Right ventricle myocardium inferior (tissue), 1 donor: Measurements from ENCODE around the gene LIPE. TPM values are rescaled to one million over a fixed set of nuclear protein-coding genes. Genes with fewer than 3 reads are reported as not detected.

ENCODE experiments used
- ATAC-seq: fragments of 200-7000 bp; cut with Tn5 transposase; one replicate; pipeline ENCODE4 v1.9.1; 2020; ENCODE audit warnings: mild to moderate bottlenecking, moderate library complexity
- DNase-seq: peaks from one replicate; pipeline ENCODE4 v3.0.0; 2021; ENCODE audit errors: missing footprints
- intact Hi-C: fragments of 100-400 bp; cut with DNase I; formaldehyde crosslinking; loops from one replicate; pipeline ENCODE4 v1.11.0; 2022
- total RNA-seq: library from RNA; stranded (reverse); fragmentation: NEBNext Ultra II Directional; extraction: Animal tissue kit (Norgen Biotek cat#: 25700); gene quantifications from one replicate; pipeline ENCODE4 v1.2.1, GENCODE V29; 2021
- donor health status: DM: no; HTN: yes; CAD: no; lungs with severe emphysema.

Gene LIPE
- total RNA-seq, 1 donor from 2014 or later, result 67.7 TPM

DNA sequence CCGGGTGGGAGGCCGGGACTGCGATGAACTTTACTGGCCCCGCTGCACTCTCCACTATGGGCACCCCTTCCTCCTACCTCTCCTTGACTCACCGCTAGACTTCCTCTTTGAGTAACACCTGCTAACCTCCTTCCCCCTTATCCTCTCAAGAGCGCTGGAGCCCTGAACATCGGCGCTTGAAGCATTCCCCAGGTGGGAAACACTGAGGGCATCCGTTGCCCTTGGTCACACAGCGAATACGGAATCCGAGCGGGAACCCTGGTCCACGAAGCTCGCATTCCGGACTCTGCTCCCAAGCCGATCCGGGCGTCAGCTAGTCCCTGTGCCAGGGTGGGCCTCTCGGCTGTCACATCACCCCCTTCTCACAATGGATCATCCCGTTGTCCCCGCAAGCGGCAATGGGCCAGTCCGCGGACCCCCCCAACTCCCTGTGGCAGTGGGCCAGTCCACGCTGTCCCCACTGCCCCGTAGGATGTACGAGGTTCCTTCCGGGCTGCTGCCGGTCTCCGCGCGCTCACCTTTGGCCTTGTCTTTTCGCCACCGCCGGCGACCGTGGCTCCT, 4.2 kb downstream of the LIPE start:
- DNase-seq (peak; percentile 76), ATAC-seq (peak; percentile 12)
- intact Hi-C loops, result loop anchor here (5.0 kb wide), 1 partner anchor 171 kb away; no protein-coding TSS in a partner anchor

DNA sequence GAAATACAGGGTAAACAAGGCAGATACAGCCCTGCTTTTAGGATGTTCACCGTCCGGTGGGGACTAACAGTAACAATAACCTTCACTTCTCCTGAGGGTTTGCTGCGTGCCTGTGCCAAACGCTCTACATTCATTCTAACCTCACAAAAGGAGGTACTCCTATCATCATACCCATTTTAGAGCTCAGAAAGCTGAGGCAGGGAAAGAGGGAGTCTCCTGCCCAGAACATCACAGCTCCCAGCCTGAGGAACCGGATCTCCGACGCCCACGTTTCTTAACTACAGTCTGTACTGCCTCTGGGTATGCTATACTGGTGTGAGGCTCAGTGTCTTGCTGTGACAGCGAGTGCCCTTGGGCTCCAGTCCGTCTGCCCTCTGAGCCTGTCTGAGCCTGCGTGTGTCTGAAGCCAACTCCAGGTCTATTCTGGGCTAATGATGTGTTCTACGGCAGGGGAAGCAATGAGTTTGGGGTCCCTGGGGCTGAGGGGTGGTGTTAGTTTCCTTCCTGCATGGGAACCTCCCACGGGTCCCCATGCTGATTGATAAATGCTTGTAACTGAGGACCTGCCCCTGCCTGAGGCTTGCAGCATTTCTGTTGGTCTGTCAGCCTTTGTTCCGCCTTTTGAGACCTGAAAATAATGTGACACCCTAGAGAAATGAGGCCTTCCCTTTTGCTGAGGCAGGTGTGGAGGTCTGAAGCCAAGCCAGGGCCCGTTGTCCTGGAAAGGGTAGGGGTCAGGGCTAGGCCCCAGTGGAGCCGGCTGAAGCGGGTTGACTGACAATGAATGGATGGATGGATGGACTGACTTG, 4.9 kb downstream of the LIPE start:
- intact Hi-C loops, result loop anchor here (5.0 kb wide), 1 partner anchor 170 kb away; no protein-coding TSS in a partner anchor
- ATAC-seq (peak; percentile 61), DNase-seq (no peak)

- no peak for DNase-seq
- intact Hi-C loops, result loop anchor here (5.0 kb wide), 1 partner anchor 169 kb away; no protein-coding TSS in a partner anchor
- peak; percentile 14 for ATAC-seq
These were observed 5.6 kb downstream of the LIPE start for GRCh38 chr19:42421591-42422031.

DNA sequence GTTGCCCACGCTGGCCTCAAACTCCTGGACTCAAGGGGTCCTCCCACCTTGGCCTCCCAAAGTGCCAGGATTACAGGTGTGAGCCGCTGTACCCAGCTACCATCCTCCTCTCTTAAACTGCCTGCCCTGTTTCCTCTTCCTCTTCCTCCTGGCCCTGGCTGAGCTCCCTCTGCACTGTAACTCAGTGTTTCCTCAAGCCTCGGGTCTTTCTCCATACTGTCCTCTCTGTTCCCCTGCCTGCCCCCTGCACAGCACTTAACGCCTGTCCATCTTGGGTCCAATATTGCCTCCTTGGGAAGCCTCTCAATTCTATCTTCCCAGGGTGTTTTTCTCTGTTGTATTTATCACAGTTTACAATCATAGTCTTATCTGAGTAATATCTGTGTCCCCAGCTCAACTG, 6.1 kb downstream of the LIPE start:
- ATAC-seq (no peak), DNase-seq (no peak)
- intact Hi-C loops, result loop anchor here (5.0 kb wide), 1 partner anchor 169 kb away; no protein-coding TSS in a partner anchor

GRCh38 chr19:42420055-42420544, 7.1 kb downstream of the LIPE start:
- no peak for ATAC-seq
- DNase-seq, result no peak
- intact Hi-C loops, result loop anchor here (5.0 kb wide), 1 partner anchor 168 kb away; no protein-coding TSS in a partner anchor

GRCh38 chr19:42419309-42419708, 7.9 kb downstream of the LIPE start:
- no peak for DNase-seq
- ATAC-seq, result peak; percentile 33
- intact Hi-C loops, result no loop called here

DNA sequence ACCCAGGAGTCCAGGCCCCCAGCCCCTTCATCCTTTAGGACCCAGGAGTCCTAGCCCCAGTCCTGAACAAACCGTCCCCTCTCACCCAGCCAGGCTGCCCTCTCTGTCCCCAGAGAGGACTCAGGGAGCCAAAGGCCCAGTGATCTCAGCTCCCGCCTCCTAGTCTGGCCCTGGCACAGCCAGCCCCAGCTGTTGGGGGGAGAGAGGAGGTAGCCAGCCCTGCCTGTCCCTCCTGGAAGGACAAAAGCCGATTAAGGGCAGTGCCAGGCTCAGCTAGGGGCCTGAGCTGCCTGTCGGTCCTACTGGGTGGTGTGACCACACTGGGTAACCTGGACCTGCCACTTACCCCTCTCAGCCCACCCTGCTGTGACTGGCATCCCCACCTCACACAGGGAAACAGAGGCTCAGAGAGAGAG, 14.5 kb downstream of the LIPE start:
- intact Hi-C loops, result no loop called here

DNA sequence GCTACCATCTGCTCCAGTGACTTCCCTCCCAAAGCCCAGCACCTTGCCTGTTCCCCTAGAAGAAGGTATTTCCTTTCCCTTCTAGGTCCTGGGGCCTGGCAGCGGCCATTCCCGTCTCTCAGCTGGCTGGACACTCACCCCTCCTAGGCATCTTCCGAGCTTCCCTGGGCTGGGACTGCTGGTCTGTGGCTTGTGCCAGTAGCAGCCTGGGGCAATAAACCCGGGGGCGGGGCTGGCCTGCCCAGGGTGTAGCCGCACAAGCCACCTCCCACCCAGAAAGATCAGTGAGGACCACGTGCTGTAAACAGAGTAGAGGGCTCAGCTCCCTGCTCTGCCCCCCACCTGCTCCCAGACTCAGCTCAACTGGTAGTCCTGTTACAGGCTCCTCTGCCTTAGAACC, 15.0 kb downstream of the LIPE start:
- ATAC-seq, result peak; percentile 18
- DNase-seq, result no peak
- intact Hi-C loops, result no loop called here

More for the DNA sequence above, 14.5 kb downstream of the LIPE start:
- ATAC-seq (peak; percentile 76), DNase-seq (no peak)

GRCh38 chr19:42411581-42412178, 15.5 kb downstream of the LIPE start:
- intact Hi-C loops, result no loop called here
- no peak for ATAC-seq
- DNase-seq, result no peak

GRCh38 chr19:42410371-42410770, 16.8 kb downstream of the LIPE start:
- ATAC-seq, result no peak
- no peak for DNase-seq
- intact Hi-C loops, result no loop called here

- intact Hi-C loops, result no loop called here
- DNase-seq, result no peak
- peak; percentile 51 for ATAC-seq
These were observed 17.7 kb downstream of the LIPE start for GRCh38 chr19:42409477-42409876.

GRCh38 chr19:42407816-42408175, 19.4 kb downstream of the LIPE start:
- intact Hi-C loops, result no loop called here
- no peak for DNase-seq
- ATAC-seq, result no peak

GRCh38 chr19:42407085-42407815, 19.9 kb downstream of the LIPE start:
- no peak for DNase-seq
- intact Hi-C loops, result no loop called here
- no peak for ATAC-seq

- DNase-seq, result no peak
- intact Hi-C loops, result no loop called here
- ATAC-seq, result no peak
These were observed 21.1 kb downstream of the LIPE start for GRCh38 chr19:42406111-42406510.

DNA sequence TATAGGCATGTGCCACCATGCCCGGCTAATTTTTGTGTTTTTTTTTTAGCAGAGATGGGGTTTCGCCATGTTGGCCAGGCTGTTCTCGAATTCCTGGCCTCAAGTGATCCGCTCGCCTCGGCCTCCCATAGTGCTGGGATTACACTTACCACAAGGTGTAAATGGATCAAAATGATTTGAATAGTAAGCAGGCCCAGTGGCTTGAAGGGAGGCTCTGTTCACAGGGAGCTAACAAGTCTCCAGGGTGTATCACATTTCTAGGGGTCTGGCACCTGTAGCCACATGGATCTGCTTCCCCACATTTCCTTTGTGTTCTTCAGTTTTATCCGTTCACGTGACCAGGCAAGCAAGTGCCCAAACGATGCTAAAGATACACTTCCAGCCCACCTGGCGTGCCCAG, 23.6 kb downstream of the LIPE start:
- DNase-seq (no peak), ATAC-seq (no peak)
- intact Hi-C loops, result no loop called here

DNA sequence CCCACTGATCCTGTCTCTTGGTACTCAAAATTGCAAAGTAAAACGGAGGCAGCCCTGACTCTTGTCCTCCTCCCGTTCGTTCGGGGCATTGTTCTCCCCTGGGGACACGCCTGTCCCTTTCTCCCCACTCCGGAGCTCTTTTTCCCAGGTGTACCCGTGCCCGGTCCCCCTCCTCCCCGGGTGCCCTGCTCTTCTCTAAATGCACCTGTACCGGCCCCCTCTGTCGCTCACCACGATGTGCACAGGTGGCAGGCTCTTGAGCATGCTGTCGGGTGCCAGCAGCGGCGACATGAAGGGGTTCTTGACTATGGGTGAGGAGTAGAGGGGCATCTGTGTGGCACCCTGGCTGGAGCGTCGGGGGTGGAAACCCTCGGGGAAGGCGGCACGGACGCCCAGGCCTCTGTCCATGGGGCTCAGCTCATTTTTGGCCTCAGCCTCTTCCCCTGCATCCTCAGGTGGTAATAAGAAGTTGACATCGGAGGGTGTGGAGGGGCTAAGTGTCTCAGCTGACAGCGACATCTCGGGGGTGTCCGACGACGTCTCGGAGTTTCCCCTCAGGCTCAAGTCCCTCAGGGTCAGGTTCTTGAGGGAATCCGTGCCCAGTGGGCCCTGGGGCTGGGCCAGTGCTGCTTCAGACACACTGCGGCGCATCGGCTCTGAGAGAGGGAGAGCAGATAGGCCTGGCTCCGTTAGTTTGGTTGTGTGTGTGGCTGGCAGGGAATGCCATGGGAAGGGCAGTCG, 24.6 kb downstream of the LIPE start:
- DNase-seq (no peak), ATAC-seq (no peak)
- intact Hi-C loops, result no loop called here

- ATAC-seq (peak; percentile 68), DNase-seq (peak; percentile 90)
- intact Hi-C loops, result loop anchor here (2.0 kb wide), 1 partner anchor 77 kb away; the partner anchor contains the start of gene MEGF8
These were observed 25.6 kb downstream of the LIPE start for GRCh38 chr19:42401365-42402303.
